Inferior parietal cortex (tissue), 1 donor: ENCODE results near the gene PPP1R11.
A peak's percentile ranks its signal among the peaks of the same experiment; 100 is the strongest.

Source experiments
- DNase-seq: peaks from one replicate; pipeline ENCODE4 v3.0.0-alpha.2; 2016; ENCODE audit errors: extremely low spot score

The PPP1R11 gene

GRCh38 chr6:30061858-30062458, 5.0 kb upstream of the PPP1R11 start:
- DNase-seq: peak; percentile 24

GRCh38 chr6:30062471-30063178, 4.4 kb upstream of the PPP1R11 start:
- DNase-seq: no peak

GRCh38 chr6:30063315-30063714, 3.7 kb upstream of the PPP1R11 start:
- DNase-seq: no peak

DNA sequence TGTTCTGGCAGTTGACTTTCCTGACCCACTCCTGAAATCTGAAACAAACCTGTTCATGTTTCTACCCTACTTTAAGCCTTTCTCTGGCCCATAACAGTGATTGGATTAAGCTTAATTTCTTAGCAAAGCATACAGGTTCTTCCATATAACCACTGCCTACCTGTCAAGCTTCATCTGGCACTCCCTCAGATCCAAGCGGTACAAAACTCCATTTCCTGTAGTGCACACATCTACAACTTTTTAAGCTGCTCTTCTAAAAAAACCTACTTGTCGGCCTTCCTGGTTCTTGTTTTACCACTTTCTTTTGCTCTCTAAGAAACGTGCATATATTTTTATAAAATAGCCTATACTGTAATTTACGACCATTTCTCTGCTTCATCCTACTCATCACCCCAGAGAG, 916 bp upstream of the PPP1R11 start:
- DNase-seq: no peak

- no peak for DNase-seq
Measured at GRCh38 chr6:30067460-30068139, 602 bp downstream of the PPP1R11 start.

DNA sequence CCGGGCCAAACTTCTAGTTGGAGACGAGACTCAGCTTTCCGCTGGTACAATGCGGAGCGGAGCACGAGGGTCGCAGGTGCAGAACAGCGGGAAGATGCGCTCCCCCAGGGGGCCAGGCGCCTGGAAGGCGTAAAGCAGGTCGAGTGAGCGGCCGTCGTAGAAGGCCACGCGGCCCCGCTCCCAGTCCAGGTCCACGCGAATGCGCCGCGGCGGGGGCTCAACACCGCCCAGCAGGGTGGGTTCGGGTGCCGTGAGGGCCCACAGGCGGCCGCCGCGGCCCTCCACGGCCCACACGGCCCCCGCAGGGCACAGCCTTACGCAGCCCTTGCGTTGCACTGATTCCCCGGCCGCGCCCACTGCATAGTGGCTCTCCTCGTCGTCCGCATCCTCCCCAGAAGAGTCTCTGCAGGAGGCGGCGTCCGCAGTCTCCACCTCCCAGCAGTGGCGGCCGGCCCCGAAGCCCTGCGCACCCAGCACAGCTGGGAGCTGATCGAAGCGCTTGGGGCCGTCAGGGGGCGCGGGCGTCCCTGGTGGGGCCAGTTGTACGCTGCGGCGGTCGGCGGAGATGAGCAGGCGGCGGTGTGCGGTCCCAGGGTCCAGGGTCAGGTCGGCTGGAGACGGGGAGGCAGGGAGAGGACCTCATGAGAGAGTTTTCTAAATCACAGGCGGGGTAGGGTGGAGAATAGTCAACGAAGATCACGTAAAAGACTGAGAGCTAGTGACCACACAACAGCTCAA, 4.3 kb downstream of the PPP1R11 start:
- no peak for DNase-seq

DNA sequence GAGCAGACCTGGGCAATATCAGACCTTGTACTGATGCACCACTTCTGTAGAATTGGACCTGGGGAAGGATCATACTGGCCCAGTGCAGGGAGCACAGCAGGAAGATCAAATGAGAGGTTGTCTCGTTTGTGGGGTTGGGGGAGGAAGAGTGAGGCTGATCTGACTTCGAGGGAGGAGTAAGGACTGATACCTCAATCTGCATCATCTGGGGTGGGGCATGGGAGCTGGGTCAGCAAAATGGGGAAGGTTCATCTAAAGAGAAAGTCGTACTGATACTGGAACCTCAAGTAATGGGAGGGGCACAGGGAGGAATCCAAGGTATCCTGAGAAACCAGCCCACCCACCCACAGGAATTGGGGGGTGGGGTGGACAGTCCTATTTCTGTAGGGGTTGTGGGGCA, 4.9 kb downstream of the PPP1R11 start:
- no peak for DNase-seq

GRCh38 chr6:30073489-30074235, 6.7 kb downstream of the PPP1R11 start:
- no peak for DNase-seq

- no peak for DNase-seq
Measured at GRCh38 chr6:30074331-30075093, 7.5 kb downstream of the PPP1R11 start.

- DNase-seq: no peak
Measured at GRCh38 chr6:30075094-30075789, 8.2 kb downstream of the PPP1R11 start, which contains the start of gene RNF39. RNF39 (minus strand) TSS chr6:30075769; CDS start chr6:30075585, 184 bp downstream.

- no peak for DNase-seq
Measured at GRCh38 chr6:30075790-30076732, 9.1 kb downstream of the PPP1R11 start.

GRCh38 chr6:30077218-30077617, 10.2 kb downstream of the PPP1R11 start:
- no peak for DNase-seq

- DNase-seq: no peak
Measured at GRCh38 chr6:30087876-30088275, 20.9 kb downstream of the PPP1R11 start.

DNA sequence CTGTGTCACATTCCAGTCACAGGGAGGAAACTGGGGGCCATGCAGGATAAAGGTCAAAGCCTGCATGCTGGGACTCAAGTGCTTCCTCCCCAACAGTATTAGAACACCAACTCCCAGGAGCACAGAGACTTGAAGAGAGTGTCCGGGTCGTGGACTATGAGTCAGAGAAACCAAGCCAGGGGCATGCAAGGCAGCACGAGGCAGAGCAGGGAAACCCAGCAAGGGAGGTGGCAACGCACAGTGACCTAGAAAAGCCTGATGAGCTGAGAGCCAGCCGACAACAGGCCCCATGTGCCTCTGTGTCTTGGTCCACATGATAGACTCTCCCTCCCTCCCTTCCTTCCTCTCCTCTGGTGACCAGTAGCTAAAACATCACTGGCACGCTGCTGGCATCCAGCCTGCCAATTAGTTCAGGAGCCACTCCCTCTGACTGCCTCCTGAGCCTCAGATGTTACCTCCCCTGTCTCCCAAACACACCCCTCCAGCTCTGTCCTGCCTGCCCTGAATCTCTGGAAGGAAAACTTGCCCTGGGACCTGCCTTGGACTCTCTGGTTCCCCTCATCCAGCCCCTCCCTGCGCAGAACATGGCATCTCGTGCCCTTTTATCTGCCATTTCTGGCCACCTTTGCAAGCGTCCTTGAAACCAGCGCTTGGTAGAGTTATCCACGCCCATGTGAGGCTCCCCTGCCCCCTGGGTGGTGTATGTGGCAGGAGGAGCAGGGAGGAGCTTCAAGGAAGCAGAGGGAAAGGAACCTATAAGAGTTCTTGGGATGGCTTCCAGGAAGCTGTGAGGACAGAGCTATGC, 24.8 kb downstream of the PPP1R11 start:
- no peak for DNase-seq

DNA sequence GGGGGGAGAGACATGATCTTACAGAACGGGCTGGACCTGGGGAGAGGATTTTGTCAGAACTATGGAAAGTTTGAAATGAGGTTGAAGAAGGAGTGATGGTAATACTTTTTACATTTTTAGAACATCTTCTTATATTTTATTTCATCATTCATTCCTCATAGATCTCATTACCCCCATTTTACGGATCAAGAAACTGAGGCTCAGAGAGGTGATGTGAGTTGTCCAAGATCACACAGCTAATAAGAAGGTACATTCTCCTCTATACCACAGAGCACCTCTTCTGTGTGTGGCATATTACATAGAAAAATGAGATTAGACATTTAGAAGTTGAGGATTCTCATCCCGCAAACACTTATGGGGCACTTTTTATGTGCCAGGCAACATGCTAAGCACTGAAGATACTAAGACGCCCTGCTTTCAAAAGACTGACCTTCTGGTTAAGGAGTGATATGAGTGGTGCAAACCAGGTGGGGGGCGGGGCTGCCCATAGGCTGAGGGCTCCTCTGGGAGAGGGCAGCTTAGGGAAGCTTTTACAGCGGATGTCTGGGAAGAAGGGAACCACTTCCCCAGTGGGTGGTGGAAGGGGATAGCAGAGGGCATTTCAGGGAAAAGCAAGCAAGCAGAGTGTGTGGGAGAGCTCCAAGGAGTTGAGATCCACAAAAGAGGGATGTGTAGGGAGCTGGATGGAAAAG, 26.0 kb downstream of the PPP1R11 start:
- DNase-seq: no peak

DNA sequence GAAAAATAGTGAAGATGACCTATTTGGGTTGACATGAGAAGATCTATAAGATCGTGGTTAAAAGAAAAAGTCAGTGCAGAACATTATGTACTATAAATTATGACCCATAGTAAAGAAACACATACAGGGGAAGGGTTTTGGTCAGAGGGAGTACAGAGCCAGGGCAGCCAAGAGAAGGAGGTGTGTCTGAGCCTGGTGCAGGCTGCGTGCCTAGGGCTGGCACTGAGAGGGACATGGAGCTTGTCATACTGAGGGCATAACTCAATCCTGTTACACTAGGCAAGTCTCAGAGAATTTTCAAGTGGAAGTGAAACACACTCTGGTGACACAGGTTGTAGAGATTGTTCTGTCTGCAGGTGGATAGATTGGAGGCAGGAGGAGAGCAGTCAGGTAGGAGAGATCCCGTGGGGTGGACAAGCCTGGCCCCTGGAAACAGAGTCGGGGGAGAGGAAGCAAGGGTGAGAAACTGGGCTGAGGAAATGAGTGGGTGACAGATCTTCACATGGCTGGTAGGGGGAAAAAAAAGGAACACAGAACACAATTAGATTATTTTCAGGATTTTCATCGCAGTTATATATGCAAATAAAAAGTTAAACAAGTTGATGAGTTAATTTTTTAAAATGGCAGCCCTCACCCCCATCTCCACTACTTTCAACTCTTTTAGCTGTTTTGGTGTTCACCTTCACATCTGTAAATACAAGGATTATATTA, 27.1 kb downstream of the PPP1R11 start:
- no peak for DNase-seq

- no peak for DNase-seq
Measured at GRCh38 chr6:30096829-30097228, 29.8 kb downstream of the PPP1R11 start.
